HEK293 (cell line): ENCODE measurements around the gene MAPK11.

Experiments
- CTCF ChIA-PET: fragments of 350-600 bp; formaldehyde crosslinking; extraction: SDS; loops from one replicate; lab custom pipeline; 2021; ENCODE audit warnings: antibody characterized with exemption; lab: Yijun Ruan, JAX
- POLR2A ChIA-PET: fragments of 300-600 bp; formaldehyde crosslinking; extraction: SDS; loops from one replicate; lab custom pipeline; 2020; ENCODE audit warnings: antibody characterized with exemption, inconsistent platforms; lab: Yijun Ruan, JAX
- H3K27ac ChIP-seq: fragments of 200-500 bp; sonication (Bioruptor generic); 2 replicates; pipeline ENCODE4 v1.5.1; 2014; ENCODE audit warnings: low read depth, low read length, control low read depth, inconsistent platforms; ENCODE audit errors: extremely low read depth
- H3K36me3 ChIP-seq, 2 experiments: fragments of 200-500 bp in 1 of 2; sonication (Bioruptor generic) in 1 of 2; 1 replicate in 1 of 2; 2 replicates in 1 of 2; pipeline ENCODE4 v1.5.1; 2014 to 2017; ENCODE audit warnings: inconsistent platforms in 2 of 2, low read length in 2 of 2; ENCODE audit not compliant: control insufficient read depth in 2 of 2, insufficient read depth in 1 of 2
- H3K4me1 ChIP-seq: fragments of 200-500 bp; sonication (Bioruptor generic); 2 replicates; pipeline ENCODE4 v1.5.1; 2014; ENCODE audit warnings: mild to moderate bottlenecking, low read length, inconsistent platforms; ENCODE audit not compliant: control insufficient read depth, insufficient read depth
- H3K4me3 ChIP-seq: 2 replicates; pipeline ENCODE4 v1.5.1; 2011; ENCODE audit warnings: low read depth, mild to moderate bottlenecking, control low read depth, low read length, moderate library complexity
- H3K9me3 ChIP-seq: fragments of 200-500 bp; sonication (Bioruptor generic); 2 replicates; pipeline ENCODE4 v1.5.1; 2014; ENCODE audit warnings: low read depth, low read length, inconsistent platforms; ENCODE audit not compliant: control insufficient read depth, insufficient read depth
- GLIS1 ChIP-seq: fragments of 450-650 bp; formaldehyde crosslinking; IDR thresholded peaks from 2 replicates; pipeline ENCODE4 v1.5.1; 2016; ENCODE audit warnings: missing biosample characterization, missing genetic modification characterization
- GLIS2 ChIP-seq: fragments of 450-650 bp; formaldehyde crosslinking; IDR thresholded peaks from 2 replicates; pipeline ENCODE4 v1.5.1; 2016; ENCODE audit warnings: missing biosample characterization, missing genetic modification characterization
- MEIS1 ChIP-seq: sonication (generic); formaldehyde crosslinking; IDR thresholded peaks from 2 replicates; pipeline ENCODE4 v1.8.1; 2022; ENCODE audit warnings: missing genetic modification reagents, mild to moderate bottlenecking, borderline replicate concordance
- SP2 ChIP-seq: fragments of 450-650 bp; formaldehyde crosslinking; IDR thresholded peaks from 2 replicates; pipeline ENCODE4 v1.5.1; 2016; ENCODE audit warnings: missing biosample characterization, missing genetic modification characterization
- YY1 ChIP-seq: fragments of 450-650 bp; formaldehyde crosslinking; IDR thresholded peaks from 2 replicates; pipeline ENCODE4 v1.5.1; 2018; ENCODE audit warnings: missing biosample characterization, missing genetic modification characterization
- ZBTB7A ChIP-seq: fragments of 450-650 bp; formaldehyde crosslinking; IDR thresholded peaks from 2 replicates; pipeline ENCODE4 v1.5.1; 2016; ENCODE audit warnings: low read depth, missing biosample characterization, missing genetic modification characterization
- ZBTB8A ChIP-seq: fragments of 450-650 bp; formaldehyde crosslinking; IDR thresholded peaks from 2 replicates; pipeline ENCODE4 v1.5.1; 2016; ENCODE audit warnings: missing biosample characterization, missing genetic modification characterization
- ZNF140 ChIP-seq: fragments of 450-650 bp; formaldehyde crosslinking; IDR thresholded peaks from 2 replicates; pipeline ENCODE4 v1.5.1; 2016; ENCODE audit warnings: missing biosample characterization, missing genetic modification characterization
- ZNF214 ChIP-seq: fragments of 450-650 bp; formaldehyde crosslinking; IDR thresholded peaks from 2 replicates; pipeline ENCODE4 v1.5.1; 2017; ENCODE audit warnings: missing biosample characterization, mild to moderate bottlenecking, missing genetic modification characterization, borderline replicate concordance
- ZNF274 ChIP-seq, 2 experiments: fragments of 200-500 bp in 1 of 2; fragments of 450-650 bp in 1 of 2; sonication (Bioruptor generic) in 1 of 2; formaldehyde crosslinking in 1 of 2; IDR thresholded peaks; 2 replicates each; pipeline versions ENCODE4 v1.5.1 to v1.6.1; 2014 to 2016; ENCODE audit warnings: borderline replicate concordance in 1 of 2, inconsistent platforms in 1 of 2, low read length in 1 of 2, missing biosample characterization in 1 of 2, missing genetic modification characterization in 1 of 2
- ZNF335 ChIP-seq: fragments of 450-650 bp; formaldehyde crosslinking; conservative IDR thresholded peaks from 2 replicates; pipeline ENCODE4 v1.5.1; 2016; ENCODE audit warnings: missing biosample characterization, missing genetic modification characterization
- ZNF423 ChIP-seq: fragments of 450-650 bp; formaldehyde crosslinking; IDR thresholded peaks from 2 replicates; pipeline ENCODE4 v1.5.1; 2016; ENCODE audit warnings: missing biosample characterization, missing genetic modification characterization
- ZNF654 ChIP-seq: fragments of 450-650 bp; formaldehyde crosslinking; IDR thresholded peaks from 2 replicates; pipeline ENCODE4 v1.5.1; 2016; ENCODE audit warnings: low read depth, missing biosample characterization, missing genetic modification characterization
- ZNF768 ChIP-seq: fragments of 450-650 bp; formaldehyde crosslinking; IDR thresholded peaks from 2 replicates; pipeline ENCODE4 v1.5.1; 2018; ENCODE audit warnings: missing biosample characterization, mild to moderate bottlenecking, missing genetic modification characterization
- TF ChIP-seq, protein P1 (sequence below): fragments of 450-650 bp; formaldehyde crosslinking; IDR thresholded peaks from 2 replicates; pipeline ENCODE4 v1.5.1; 2017; ENCODE audit warnings: missing biosample characterization, missing genetic modification characterization
- TF ChIP-seq, protein P2 (sequence below): fragments of 450-650 bp; IDR thresholded peaks from 2 replicates; pipeline ENCODE4 v1.5.1; 2018; ENCODE audit warnings: missing biosample characterization, mild to moderate bottlenecking, missing genetic modification characterization
- TF ChIP-seq, protein P3 (sequence below): fragments of 450-650 bp; formaldehyde crosslinking; IDR thresholded peaks from 2 replicates; pipeline ENCODE4 v1.5.1; 2016; ENCODE audit warnings: missing biosample characterization, missing genetic modification characterization, borderline replicate concordance
- TF ChIP-seq, protein P4 (sequence below): fragments of 450-650 bp; formaldehyde crosslinking; IDR thresholded peaks from 2 replicates; pipeline ENCODE4 v1.5.1; 2016; ENCODE audit warnings: missing biosample characterization, missing genetic modification characterization
- TF ChIP-seq, protein P5 (sequence below): fragments of 450-650 bp; formaldehyde crosslinking; IDR thresholded peaks from 2 replicates; pipeline ENCODE4 v1.5.1; 2016; ENCODE audit warnings: missing biosample characterization, missing genetic modification characterization

The MAPK11 gene

DNA sequence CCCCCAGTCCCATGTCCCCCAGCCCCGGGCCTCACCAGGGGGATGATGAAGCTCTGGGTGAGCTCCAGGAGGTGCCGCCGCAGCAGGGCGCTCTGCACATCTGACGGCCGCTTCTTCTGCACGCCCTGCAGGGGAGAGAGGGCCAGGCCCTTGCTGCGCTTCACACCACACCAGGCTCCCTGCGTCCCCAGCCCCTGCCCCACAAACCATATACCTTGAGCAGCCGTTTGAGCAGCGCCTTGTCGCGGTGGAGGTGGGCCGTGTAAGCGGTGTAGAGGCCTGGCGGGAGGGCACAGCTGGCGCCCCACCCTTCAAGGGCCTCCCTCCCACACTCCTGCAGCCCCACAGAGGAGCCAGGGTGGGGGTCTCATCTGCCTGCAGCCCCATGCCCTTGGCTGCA is 43.4 kb upstream of the MAPK11 start (continued):
- no peak for TF ChIP-seq ZNF654 (tag by site-specific recombination)
- TF ChIP-seq ZNF768 (tag by site-specific recombination) = no peak
- TF ChIP-seq ZNF423 = no peak
- TF ChIP-seq, protein P1, sequence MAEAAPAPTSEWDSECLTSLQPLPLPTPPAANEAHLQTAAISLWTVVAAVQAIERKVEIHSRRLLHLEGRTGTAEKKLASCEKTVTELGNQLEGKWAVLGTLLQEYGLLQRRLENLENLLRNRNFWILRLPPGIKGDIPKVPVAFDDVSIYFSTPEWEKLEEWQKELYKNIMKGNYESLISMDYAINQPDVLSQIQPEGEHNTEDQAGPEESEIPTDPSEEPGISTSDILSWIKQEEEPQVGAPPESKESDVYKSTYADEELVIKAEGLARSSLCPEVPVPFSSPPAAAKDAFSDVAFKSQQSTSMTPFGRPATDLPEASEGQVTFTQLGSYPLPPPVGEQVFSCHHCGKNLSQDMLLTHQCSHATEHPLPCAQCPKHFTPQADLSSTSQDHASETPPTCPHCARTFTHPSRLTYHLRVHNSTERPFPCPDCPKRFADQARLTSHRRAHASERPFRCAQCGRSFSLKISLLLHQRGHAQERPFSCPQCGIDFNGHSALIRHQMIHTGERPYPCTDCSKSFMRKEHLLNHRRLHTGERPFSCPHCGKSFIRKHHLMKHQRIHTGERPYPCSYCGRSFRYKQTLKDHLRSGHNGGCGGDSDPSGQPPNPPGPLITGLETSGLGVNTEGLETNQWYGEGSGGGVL (tag by site-specific recombination) = no peak
- TF ChIP-seq, protein P2, sequence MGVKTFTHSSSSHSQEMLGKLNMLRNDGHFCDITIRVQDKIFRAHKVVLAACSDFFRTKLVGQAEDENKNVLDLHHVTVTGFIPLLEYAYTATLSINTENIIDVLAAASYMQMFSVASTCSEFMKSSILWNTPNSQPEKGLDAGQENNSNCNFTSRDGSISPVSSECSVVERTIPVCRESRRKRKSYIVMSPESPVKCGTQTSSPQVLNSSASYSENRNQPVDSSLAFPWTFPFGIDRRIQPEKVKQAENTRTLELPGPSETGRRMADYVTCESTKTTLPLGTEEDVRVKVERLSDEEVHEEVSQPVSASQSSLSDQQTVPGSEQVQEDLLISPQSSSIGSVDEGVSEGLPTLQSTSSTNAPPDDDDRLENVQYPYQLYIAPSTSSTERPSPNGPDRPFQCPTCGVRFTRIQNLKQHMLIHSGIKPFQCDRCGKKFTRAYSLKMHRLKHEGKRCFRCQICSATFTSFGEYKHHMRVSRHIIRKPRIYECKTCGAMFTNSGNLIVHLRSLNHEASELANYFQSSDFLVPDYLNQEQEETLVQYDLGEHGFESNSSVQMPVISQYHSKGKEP (tag by site-specific recombination) = no peak
- TF ChIP-seq, protein P3, sequence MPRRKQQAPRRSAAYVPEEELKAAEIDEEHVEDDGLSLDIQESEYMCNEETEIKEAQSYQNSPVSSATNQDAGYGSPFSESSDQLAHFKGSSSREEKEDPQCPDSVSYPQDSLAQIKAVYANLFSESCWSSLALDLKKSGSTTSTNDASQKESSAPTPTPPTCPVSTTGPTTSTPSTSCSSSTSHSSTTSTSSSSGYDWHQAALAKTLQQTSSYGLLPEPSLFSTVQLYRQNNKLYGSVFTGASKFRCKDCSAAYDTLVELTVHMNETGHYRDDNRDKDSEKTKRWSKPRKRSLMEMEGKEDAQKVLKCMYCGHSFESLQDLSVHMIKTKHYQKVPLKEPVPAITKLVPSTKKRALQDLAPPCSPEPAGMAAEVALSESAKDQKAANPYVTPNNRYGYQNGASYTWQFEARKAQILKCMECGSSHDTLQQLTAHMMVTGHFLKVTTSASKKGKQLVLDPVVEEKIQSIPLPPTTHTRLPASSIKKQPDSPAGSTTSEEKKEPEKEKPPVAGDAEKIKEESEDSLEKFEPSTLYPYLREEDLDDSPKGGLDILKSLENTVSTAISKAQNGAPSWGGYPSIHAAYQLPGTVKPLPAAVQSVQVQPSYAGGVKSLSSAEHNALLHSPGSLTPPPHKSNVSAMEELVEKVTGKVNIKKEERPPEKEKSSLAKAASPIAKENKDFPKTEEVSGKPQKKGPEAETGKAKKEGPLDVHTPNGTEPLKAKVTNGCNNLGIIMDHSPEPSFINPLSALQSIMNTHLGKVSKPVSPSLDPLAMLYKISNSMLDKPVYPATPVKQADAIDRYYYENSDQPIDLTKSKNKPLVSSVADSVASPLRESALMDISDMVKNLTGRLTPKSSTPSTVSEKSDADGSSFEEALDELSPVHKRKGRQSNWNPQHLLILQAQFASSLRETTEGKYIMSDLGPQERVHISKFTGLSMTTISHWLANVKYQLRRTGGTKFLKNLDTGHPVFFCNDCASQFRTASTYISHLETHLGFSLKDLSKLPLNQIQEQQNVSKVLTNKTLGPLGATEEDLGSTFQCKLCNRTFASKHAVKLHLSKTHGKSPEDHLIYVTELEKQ (tag by site-specific recombination) = no peak

DNA sequence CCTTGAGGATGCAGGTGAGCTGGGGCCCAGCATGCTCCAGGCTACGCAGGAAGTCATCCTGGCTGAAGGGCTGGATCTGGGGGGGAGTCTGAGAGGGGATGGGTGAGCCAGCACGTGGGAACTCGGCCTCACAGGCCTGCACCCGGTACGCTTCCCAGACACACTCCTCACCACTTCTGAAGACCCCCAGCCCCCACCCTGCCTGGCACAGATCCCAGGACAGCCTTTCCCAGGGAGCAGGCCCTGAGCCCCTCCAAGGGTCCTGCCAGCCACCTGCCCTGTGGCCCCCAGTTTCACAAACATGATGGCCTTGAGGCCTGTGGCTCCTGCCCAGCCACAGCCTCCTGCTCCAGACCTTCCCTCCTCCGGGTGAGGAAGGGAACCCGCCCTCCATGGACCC is 42.8 kb upstream of the MAPK11 start:
- Histone ChIP-seq H3K36me3 (no peaks in the 10 kb centered on the region), H3K4me3 (no peak overlapping the region), H3K27ac (no peak overlapping the region), H3K4me1 (no peaks in the 10 kb centered on the region), H3K9me3 (no peaks in the 10 kb centered on the region)
- POLR2A ChIA-PET = no interaction called here
- CTCF ChIA-PET = no interaction called here
- TF ChIP-seq, protein P4, sequence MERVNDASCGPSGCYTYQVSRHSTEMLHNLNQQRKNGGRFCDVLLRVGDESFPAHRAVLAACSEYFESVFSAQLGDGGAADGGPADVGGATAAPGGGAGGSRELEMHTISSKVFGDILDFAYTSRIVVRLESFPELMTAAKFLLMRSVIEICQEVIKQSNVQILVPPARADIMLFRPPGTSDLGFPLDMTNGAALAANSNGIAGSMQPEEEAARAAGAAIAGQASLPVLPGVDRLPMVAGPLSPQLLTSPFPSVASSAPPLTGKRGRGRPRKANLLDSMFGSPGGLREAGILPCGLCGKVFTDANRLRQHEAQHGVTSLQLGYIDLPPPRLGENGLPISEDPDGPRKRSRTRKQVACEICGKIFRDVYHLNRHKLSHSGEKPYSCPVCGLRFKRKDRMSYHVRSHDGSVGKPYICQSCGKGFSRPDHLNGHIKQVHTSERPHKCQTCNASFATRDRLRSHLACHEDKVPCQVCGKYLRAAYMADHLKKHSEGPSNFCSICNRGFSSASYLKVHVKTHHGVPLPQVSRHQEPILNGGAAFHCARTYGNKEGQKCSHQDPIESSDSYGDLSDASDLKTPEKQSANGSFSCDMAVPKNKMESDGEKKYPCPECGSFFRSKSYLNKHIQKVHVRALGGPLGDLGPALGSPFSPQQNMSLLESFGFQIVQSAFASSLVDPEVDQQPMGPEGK (tag by site-specific recombination) = 0 out of 2 replicates have a peak, but pooled peaks have one; percentile 24
- no peak for TF ChIP-seq MEIS1 (CRISPR knock-in tag)
- TF ChIP-seq ZBTB7A (tag by site-specific recombination) = 0 out of 2 replicates have a peak, but pooled peaks have one; percentile 56
- TF ChIP-seq GLIS2 (tag by site-specific recombination) = peak; percentile 10; the same call in 1 of the 2 replicates

DNA sequence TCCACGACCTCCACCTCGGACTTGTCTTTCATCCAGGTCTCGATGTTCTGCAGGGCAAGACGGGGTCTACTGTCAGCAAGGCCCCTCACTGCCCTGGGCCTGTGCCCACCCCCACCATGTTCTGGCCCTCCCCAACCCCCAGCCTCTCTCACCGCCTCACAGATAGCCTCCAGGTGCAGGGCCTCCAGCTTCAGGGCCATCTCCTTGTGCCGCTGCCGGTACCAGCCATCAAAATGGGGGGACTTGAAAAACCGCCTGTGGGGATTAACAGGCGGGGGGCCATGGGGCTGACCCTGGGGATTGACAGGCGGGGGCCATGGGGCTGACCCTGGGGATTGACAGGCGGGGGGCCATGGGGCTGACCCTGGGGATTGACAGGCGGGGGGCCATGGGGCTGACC is 42.2 kb upstream of the MAPK11 start:
- ChIA-PET POLR2A (interaction anchor here (0.6 kb wide), 1 partner anchor 17 kb away, joined by 3 read pairs; no protein-coding TSS in a partner anchor), CTCF (interaction anchor here (0.5 kb wide), 1 partner anchor 40 kb away, joined by 4 read pairs; no protein-coding TSS in a partner anchor)
- TF ChIP-seq ZBTB8A (tag by site-specific recombination) (no peak), ZNF274 (IDR thresholded peaks at IDR 0.05; ENCODE audit: low read length) (no peak), ZNF274 (tag by site-specific recombination; IDR thresholded peaks at IDR 0.05; ENCODE audit: borderline replicate concordance) (no peak), ZNF140 (no peak), SP2 (tag by site-specific recombination) (no peak), GLIS1 (tag by site-specific recombination) (no peak), YY1 (tag by site-specific recombination) (no peak), ZNF335 (tag by site-specific recombination) (no peak), ZNF214 (tag by site-specific recombination) (no peak)
- TF ChIP-seq, protein P1 (tag by site-specific recombination) = no peak
- TF ChIP-seq, protein P5, sequence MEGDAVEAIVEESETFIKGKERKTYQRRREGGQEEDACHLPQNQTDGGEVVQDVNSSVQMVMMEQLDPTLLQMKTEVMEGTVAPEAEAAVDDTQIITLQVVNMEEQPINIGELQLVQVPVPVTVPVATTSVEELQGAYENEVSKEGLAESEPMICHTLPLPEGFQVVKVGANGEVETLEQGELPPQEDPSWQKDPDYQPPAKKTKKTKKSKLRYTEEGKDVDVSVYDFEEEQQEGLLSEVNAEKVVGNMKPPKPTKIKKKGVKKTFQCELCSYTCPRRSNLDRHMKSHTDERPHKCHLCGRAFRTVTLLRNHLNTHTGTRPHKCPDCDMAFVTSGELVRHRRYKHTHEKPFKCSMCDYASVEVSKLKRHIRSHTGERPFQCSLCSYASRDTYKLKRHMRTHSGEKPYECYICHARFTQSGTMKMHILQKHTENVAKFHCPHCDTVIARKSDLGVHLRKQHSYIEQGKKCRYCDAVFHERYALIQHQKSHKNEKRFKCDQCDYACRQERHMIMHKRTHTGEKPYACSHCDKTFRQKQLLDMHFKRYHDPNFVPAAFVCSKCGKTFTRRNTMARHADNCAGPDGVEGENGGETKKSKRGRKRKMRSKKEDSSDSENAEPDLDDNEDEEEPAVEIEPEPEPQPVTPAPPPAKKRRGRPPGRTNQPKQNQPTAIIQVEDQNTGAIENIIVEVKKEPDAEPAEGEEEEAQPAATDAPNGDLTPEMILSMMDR (tag by site-specific recombination) = no peak

More for the DNA sequence above, 42.2 kb upstream of the MAPK11 start:
- H3K4me1 ChIP-seq = no peaks in the 10 kb centered on the region
- H3K4me3 ChIP-seq = no peak overlapping the region
- no peak overlapping the region for H3K27ac ChIP-seq
- H3K9me3 ChIP-seq = no peaks in the 10 kb centered on the region
- no peaks in the 10 kb centered on the region for H3K36me3 ChIP-seq
